CD4-positive, alpha-beta T cell treated with Interleukin-17A for 4 hours (primary cell): ENCODE results near the gene ICAM1.

Source experiments
- DNase-seq: peaks from one replicate; pipeline ENCODE4 v3.0.0-alpha.2; 2020; ENCODE audit warnings: mixed read lengths

The ICAM1 gene

DNA sequence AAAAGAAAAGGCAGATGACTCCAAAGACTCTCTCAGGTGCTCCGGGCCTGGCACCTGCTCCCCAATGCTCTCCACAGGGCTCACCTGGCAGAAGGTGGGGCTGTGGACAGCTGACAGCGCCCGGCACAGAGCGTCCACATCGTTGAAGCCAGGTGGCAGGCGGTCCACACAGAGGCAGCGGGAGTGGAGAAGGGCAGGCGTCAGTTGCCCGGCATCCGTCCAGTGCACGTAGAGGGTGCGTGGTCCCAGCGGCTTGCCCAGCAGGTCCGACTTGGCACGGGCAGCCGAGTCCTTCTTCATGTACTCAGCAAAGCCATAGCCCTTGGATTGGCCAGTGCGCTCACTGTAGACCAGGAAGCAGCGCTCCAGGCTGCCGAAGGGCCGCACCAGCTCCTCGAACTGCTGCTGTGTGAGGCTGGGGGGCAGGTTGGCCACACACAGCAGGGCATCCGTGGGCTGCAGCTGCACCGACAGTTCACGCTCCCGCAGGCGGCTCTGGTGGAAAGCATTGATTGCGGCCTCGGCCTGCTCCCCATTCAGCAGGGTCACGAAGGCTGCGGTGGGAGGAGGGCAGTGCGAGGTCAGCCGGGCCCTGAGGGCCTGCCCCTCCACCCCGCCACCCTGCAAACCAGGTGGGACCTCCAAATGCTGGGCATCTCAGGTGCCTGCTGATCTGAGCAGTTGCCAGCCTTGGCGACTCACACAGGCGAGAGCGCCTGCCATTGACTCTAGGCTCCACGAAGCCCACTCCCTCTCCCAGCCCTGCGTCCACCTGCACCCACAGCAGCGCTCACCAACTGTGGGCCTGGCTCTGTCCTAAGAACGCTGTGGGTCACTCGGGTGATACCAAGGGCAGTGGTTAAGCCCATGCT lies 57.9 kb downstream of the ICAM1 start:
- no peak for DNase-seq

- no peak for DNase-seq
These were observed 58.6 kb downstream of the ICAM1 start for GRCh38 chr19:10329555-10329954.

DNA sequence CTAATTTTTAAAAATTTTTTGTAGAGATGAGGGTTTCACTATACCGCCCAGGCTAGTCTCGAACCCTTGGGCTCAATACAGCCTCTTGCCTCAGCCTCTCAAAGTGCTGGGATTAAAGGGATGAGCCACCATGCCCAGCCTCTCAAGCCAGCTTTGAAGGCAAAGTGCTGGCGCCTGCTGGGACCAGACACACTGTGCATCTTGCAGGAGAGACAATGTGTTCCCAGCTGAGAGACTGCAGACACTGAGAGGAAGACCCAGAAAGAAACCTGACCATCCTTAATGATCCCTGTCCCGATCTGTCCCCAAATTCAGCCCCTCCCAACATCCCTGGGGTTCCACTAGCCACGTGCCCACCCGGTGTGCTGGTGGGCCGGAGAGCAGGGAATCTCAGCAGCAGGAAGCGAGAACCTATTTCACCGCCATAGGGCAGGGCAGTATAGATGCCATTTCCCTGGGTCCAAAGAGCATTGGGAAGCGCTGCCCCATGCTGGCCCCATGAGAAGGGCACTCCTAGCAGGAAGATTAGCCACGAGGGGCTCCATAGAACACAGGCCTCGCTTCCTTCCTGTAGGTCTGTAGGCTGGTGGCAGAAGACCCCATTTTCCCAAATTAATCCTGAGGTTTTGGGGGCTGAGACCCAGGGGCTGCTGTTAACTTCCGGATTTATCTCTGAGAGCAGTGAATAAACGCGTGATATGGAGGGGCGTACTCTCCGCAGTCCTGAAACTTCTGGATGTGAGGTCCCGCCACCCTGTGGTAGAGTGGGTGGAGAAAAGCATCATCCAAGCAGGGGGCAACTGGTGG lies 61.4 kb downstream of the ICAM1 start:
- DNase-seq = no peak

DNA sequence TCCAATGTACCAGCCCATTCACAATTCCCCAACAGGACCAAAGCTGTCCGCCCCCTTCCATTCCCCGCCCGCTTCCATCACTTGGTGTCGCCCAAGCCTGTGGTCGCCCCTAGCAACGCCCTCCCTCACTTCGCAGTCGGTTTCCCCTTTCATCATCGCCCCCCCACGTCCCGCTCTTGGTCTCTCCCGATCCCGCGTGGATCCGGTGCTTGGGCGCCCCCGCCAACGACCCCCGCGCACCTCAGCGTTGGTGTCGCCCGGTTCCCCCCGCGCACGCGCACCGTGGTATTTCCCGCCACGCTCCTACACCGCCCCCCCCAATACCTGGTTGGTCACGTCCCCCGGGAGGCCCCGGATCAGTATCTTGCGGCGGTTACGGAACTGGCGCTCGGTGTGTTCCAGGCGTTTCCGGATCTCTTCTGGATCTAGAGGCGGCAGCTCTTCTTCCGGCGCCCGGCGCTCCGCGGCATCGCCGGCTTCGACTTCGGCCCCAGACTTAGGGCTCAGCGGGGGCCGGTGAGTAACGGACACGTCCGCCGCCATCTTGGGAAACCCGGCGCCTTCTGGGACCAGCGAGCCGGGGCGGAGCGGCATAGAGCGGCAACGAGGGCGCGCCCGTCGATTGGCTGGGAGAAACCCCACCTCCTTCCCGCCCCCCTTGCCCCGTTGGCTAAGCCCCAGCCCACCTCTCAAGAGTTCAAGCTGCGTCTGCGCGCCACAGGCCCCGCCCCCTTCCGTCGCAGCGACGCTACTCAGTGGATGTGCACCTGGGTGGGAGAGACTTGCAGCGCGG lies 62.2 kb downstream of the ICAM1 start, which contains the start of gene RAVER1:
RAVER1 (minus strand) TSS at position 565 of the 793 bp plus-strand sequence; CDS start at position 543, 22 bp downstream.
- peak; percentile 99 for DNase-seq

- DNase-seq = no peak
These were observed 63.1 kb downstream of the ICAM1 start for GRCh38 chr19:10333758-10334587.

- DNase-seq = no peak
These were observed 63.9 kb downstream of the ICAM1 start for GRCh38 chr19:10334588-10335351.

DNA sequence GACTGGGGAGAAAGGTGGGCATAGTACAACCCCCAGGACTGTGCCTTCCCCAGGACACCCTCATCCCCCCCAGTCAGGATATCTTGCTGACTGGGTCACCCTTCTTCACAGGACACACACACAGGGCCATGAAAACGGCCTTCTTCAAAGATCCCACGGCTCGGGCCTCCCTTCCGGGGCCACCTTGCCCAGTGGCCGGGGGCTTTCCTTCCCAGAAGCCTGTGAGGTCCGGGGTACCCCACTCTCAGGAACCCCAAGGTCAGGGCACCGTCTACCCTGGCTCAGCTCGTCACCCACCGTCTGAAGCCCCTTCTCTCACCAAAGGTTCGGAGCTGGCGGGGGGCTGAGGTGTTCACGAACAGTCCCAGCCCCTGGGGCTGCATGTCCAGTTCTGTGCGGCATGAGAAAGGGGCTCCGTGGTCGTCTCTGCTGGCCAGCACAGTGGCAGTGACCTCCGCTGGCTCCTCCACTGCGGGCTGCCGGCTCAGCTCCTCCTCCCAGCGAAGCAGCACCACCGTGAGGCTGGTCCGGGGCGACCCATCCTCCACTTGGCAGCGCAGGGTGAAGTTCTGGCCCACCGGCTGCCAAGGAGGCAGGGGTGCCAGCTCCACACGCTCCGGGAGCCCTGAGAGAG lies 64.5 kb downstream of the ICAM1 start:
- DNase-seq = no peak
